Activated CD4-positive, alpha-beta T cell treated with anti-CD3 and anti-CD28 coated beads, Interleukin-2, amount 10 ng/mL, durations not matched to agents 7 days and 5 days (primary cell): ENCODE measurements around the gene APP. TPM values are rescaled to one million over a fixed set of nuclear protein-coding genes. Genes with fewer than 3 reads are reported as not detected.

Source experiments
- CTCF ChIA-PET: fragments of 350-600 bp; sonication (Branson Sonifier 250); formaldehyde crosslinking; loops from one replicate; lab custom pipeline; 2021; ENCODE audit warnings: antibody characterized with exemption; lab: Charles Lee
- POLR2A ChIA-PET: fragments of 350-600 bp; sonication (Branson Sonifier 250); formaldehyde crosslinking; loops from one replicate; lab custom pipeline; 2021; ENCODE audit warnings: antibody characterized with exemption; lab: Charles Lee
- DNase-seq: peaks from one replicate; pipeline ENCODE4 v3.0.0-alpha.2; 2020
- H3K27ac Mint-ChIP-seq: one replicate; pipeline ENCODE4 v1.8.0; 2021; ENCODE audit warnings: mild to moderate bottlenecking, moderate library complexity, mixed read lengths
- H3K27me3 Mint-ChIP-seq: one replicate; pipeline ENCODE4 v1.8.0; 2021; ENCODE audit warnings: mixed read lengths
- H3K36me3 Mint-ChIP-seq: one replicate; pipeline ENCODE4 v1.8.0; 2021; ENCODE audit warnings: low read depth, mixed read lengths
- H3K4me1 Mint-ChIP-seq: one replicate; pipeline ENCODE4 v1.8.0; 2021; ENCODE audit warnings: mixed read lengths
- H3K4me3 Mint-ChIP-seq: one replicate; pipeline ENCODE4 v1.8.0; 2021; ENCODE audit warnings: mild to moderate bottlenecking, moderate library complexity, mixed read lengths
- H3K9me3 Mint-ChIP-seq: one replicate; pipeline ENCODE4 v1.8.0; 2021; ENCODE audit warnings: mixed read lengths
- total RNA-seq, 2 experiments: library from RNA; stranded (reverse); gene quantifications; one replicate each; pipeline ENCODE4 v1.2.3, GENCODE V29; 2021

APP gene
- 10 to 100 TPM; 31.0 to 31.4 TPM for total RNA-seq

- CTCF ChIA-PET: interaction anchor here (0.6 to 3.1 kb wide), 16 partner anchors 9 to 410 kb away, joined by 3 to 17 read pairs (median 4); no protein-coding TSS in a partner anchor
- H3K27me3 Mint-ChIP-seq: peaks cover 1% of the 10 kb centered on the region
- H3K4me3 Mint-ChIP-seq: peak within 1 kb of the TSS; percentile 88
- peak; percentile 85 for DNase-seq
- no peaks in the 10 kb centered on the region for H3K9me3 Mint-ChIP-seq
- peak within 1 kb of the TSS; percentile 91 for H3K27ac Mint-ChIP-seq
- H3K4me1 Mint-ChIP-seq: peaks cover 26% of the 10 kb centered on the region
- POLR2A ChIA-PET: no interaction called here
- peaks cover 2% of the 10 kb centered on the region for H3K36me3 Mint-ChIP-seq
These were observed at the start of gene APP for GRCh38 chr21:26170471-26171257. Gene APP (minus strand): TSS chr21:26170770. CDS start chr21:26170620, 150 bp downstream.

- no peak for DNase-seq
- H3K27ac Mint-ChIP-seq: no peak overlapping the region
- POLR2A ChIA-PET: no interaction called here
- no peaks in the 10 kb centered on the region for H3K4me1 Mint-ChIP-seq
- no peaks in the 10 kb centered on the region for H3K27me3 Mint-ChIP-seq
- H3K9me3 Mint-ChIP-seq: no peaks in the 10 kb centered on the region
- no peak overlapping the region for H3K4me3 Mint-ChIP-seq
- no peaks in the 10 kb centered on the region for H3K36me3 Mint-ChIP-seq
- CTCF ChIA-PET: no interaction called here
These were observed 41.6 kb upstream of the APP start for GRCh38 chr21:26212220-26212619.

- POLR2A ChIA-PET: no interaction called here
- H3K4me3 Mint-ChIP-seq: no peak overlapping the region
- no peaks in the 10 kb centered on the region for H3K9me3 Mint-ChIP-seq
- H3K27ac Mint-ChIP-seq: no peak overlapping the region
- CTCF ChIA-PET: no interaction called here
- H3K27me3 Mint-ChIP-seq: no peaks in the 10 kb centered on the region
- H3K36me3 Mint-ChIP-seq: no peaks in the 10 kb centered on the region
- no peak for DNase-seq
- no peaks in the 10 kb centered on the region for H3K4me1 Mint-ChIP-seq
These were observed 40.0 kb upstream of the APP start for GRCh38 chr21:26210614-26211013.

GRCh38 chr21:26207021-26207420 is 36.5 kb upstream of the APP start:
- Mint-ChIP-seq H3K9me3 (no peaks in the 10 kb centered on the region), H3K36me3 (no peaks in the 10 kb centered on the region), H3K4me1 (no peaks in the 10 kb centered on the region), H3K27me3 (no peaks in the 10 kb centered on the region), H3K27ac (no peak overlapping the region), H3K4me3 (no peak overlapping the region)
- DNase-seq: no peak
- ChIA-PET CTCF (no interaction called here), POLR2A (no interaction called here)

GRCh38 chr21:26199456-26199855 is 28.9 kb upstream of the APP start:
- Mint-ChIP-seq H3K4me3 (no peak overlapping the region), H3K4me1 (no peaks in the 10 kb centered on the region), H3K27ac (no peak overlapping the region), H3K9me3 (no peaks in the 10 kb centered on the region), H3K27me3 (no peaks in the 10 kb centered on the region), H3K36me3 (no peaks in the 10 kb centered on the region)
- ChIA-PET CTCF (no interaction called here), POLR2A (no interaction called here)
- no peak for DNase-seq

- Mint-ChIP-seq H3K27ac (no peak overlapping the region), H3K27me3 (no peaks in the 10 kb centered on the region), H3K4me3 (no peak overlapping the region), H3K4me1 (no peaks in the 10 kb centered on the region), H3K36me3 (no peaks in the 10 kb centered on the region), H3K9me3 (no peaks in the 10 kb centered on the region)
- DNase-seq: no peak
- POLR2A ChIA-PET: no interaction called here
- CTCF ChIA-PET: interaction anchor here (1.2 kb wide), 1 partner anchor 9 kb away, joined by 3 read pairs; no protein-coding TSS in a partner anchor
These were observed 25.1 kb upstream of the APP start for GRCh38 chr21:26195708-26196107.

- Mint-ChIP-seq H3K9me3 (no peaks in the 10 kb centered on the region), H3K27ac (no peak overlapping the region), H3K4me1 (no peaks in the 10 kb centered on the region), H3K27me3 (no peaks in the 10 kb centered on the region), H3K36me3 (no peaks in the 10 kb centered on the region), H3K4me3 (no peak overlapping the region)
- no peak for DNase-seq
- CTCF ChIA-PET: interaction anchor here (0.5 kb wide), 1 partner anchor 15 kb away, joined by 3 read pairs; no protein-coding TSS in a partner anchor
- POLR2A ChIA-PET: no interaction called here
These were observed 24.3 kb upstream of the APP start for GRCh38 chr21:26194811-26195251.

GRCh38 chr21:26194326-26194725 is 23.8 kb upstream of the APP start:
- POLR2A ChIA-PET: no interaction called here
- DNase-seq: no peak
- no peak overlapping the region for H3K27ac Mint-ChIP-seq
- CTCF ChIA-PET: interaction anchor here (0.5 kb wide), 1 partner anchor 14 kb away, joined by 3 read pairs; no protein-coding TSS in a partner anchor
- no peaks in the 10 kb centered on the region for H3K9me3 Mint-ChIP-seq
- no peak overlapping the region for H3K4me3 Mint-ChIP-seq
- no peaks in the 10 kb centered on the region for H3K36me3 Mint-ChIP-seq
- H3K4me1 Mint-ChIP-seq: no peaks in the 10 kb centered on the region
- H3K27me3 Mint-ChIP-seq: no peaks in the 10 kb centered on the region

GRCh38 chr21:26191609-26192008 is 21.0 kb upstream of the APP start:
- no peaks in the 10 kb centered on the region for H3K9me3 Mint-ChIP-seq
- DNase-seq: no peak
- H3K4me3 Mint-ChIP-seq: no peak overlapping the region
- ChIA-PET CTCF (interaction anchor here (0.6 to 1.6 kb wide), 4 partner anchors 11 to 83 kb away, joined by 3 to 4 read pairs (median 3); partner anchors contain the start of gene APP), POLR2A (no interaction called here)
- no peaks in the 10 kb centered on the region for H3K27me3 Mint-ChIP-seq
- H3K4me1 Mint-ChIP-seq: no peaks in the 10 kb centered on the region
- no peak overlapping the region for H3K27ac Mint-ChIP-seq
- no peaks in the 10 kb centered on the region for H3K36me3 Mint-ChIP-seq

GRCh38 chr21:26188422-26188821 is 17.9 kb upstream of the APP start:
- H3K27me3 Mint-ChIP-seq: no peaks in the 10 kb centered on the region
- H3K4me1 Mint-ChIP-seq: no peaks in the 10 kb centered on the region
- H3K4me3 Mint-ChIP-seq: no peak overlapping the region
- CTCF ChIA-PET: no interaction called here
- H3K9me3 Mint-ChIP-seq: peaks cover 6% of the 10 kb centered on the region
- POLR2A ChIA-PET: no interaction called here
- H3K36me3 Mint-ChIP-seq: no peaks in the 10 kb centered on the region
- no peak for DNase-seq
- H3K27ac Mint-ChIP-seq: no peak overlapping the region

GRCh38 chr21:26185446-26185845 is 14.9 kb upstream of the APP start:
- Mint-ChIP-seq H3K4me1 (no peaks in the 10 kb centered on the region), H3K36me3 (no peaks in the 10 kb centered on the region), H3K27me3 (no peaks in the 10 kb centered on the region), H3K4me3 (no peak overlapping the region), H3K27ac (no peak overlapping the region), H3K9me3 (peaks cover 7% of the 10 kb centered on the region)
- CTCF ChIA-PET: no interaction called here
- POLR2A ChIA-PET: no interaction called here
- DNase-seq: no peak

GRCh38 chr21:26185021-26185420 is 14.5 kb upstream of the APP start:
- no peak for DNase-seq
- no peaks in the 10 kb centered on the region for H3K4me1 Mint-ChIP-seq
- H3K36me3 Mint-ChIP-seq: no peaks in the 10 kb centered on the region
- peaks cover 7% of the 10 kb centered on the region for H3K9me3 Mint-ChIP-seq
- POLR2A ChIA-PET: no interaction called here
- no peak overlapping the region for H3K27ac Mint-ChIP-seq
- H3K27me3 Mint-ChIP-seq: no peaks in the 10 kb centered on the region
- no peak overlapping the region for H3K4me3 Mint-ChIP-seq
- CTCF ChIA-PET: no interaction called here

- no peak for DNase-seq
- Mint-ChIP-seq H3K36me3 (no peaks in the 10 kb centered on the region), H3K4me1 (no peaks in the 10 kb centered on the region), H3K27me3 (peaks cover 2% of the 10 kb centered on the region), H3K4me3 (no peak overlapping the region), H3K27ac (no peak overlapping the region), H3K9me3 (peaks cover 7% of the 10 kb centered on the region)
- ChIA-PET POLR2A (no interaction called here), CTCF (interaction anchor here (0.9 kb wide), 1 partner anchor 9 kb away, joined by 4 read pairs; the partner anchor contains the start of gene APP)
These were observed 8.9 kb upstream of the APP start for GRCh38 chr21:26179501-26179900.
